Esophagus muscularis mucosa (tissue), 4 donors: Measurements from ENCODE around the gene CH25H. TPM values are rescaled to one million over a fixed set of nuclear protein-coding genes. Genes with fewer than 3 reads are reported as not detected.

ENCODE experiments used
- DNase-seq: peaks from one replicate; pipeline ENCODE4 v3.0.0-alpha.2; 2017; ENCODE audit errors: extremely low spot score
- H3K27ac ChIP-seq, 4 donors: fragments of 200-600 bp; sonication (generic); replicated peaks in 1 of 4; 1 replicate in 3 of 4; 2 replicates in 1 of 4; pipeline ENCODE4 v1.5.1; 2016 to 2019; ENCODE audit warnings: mild to moderate bottlenecking in 1 of 4
- H3K27me3 ChIP-seq, 4 donors: fragments of 200-600 bp; sonication (generic); one replicate each; pipeline versions ENCODE4 v1.5.1 to v1.6.0; 2016 to 2019
- H3K36me3 ChIP-seq, 4 donors: fragments of 200-600 bp; sonication (generic); one replicate each; pipeline ENCODE4 v1.5.1; 2016 to 2019
- H3K4me1 ChIP-seq, 4 donors: fragments of 200-600 bp; sonication (generic); one replicate each; pipeline ENCODE4 v1.5.1; 2016 to 2019
- H3K4me3 ChIP-seq, 4 donors: fragments of 200-600 bp; sonication (generic); 1 replicate in 2 of 4; 2 replicates in 2 of 4; pipeline ENCODE4 v1.5.1; 2016 to 2019; ENCODE audit warnings: mild to moderate bottlenecking in 4 of 4, moderate library complexity in 1 of 4
- H3K9me3 ChIP-seq, 4 donors: fragments of 200-600 bp; sonication (generic); 1 replicate in 3 of 4; 2 replicates in 1 of 4; pipeline ENCODE4 v1.5.1; 2016 to 2019
- EP300 ChIP-seq: sonication (generic); formaldehyde crosslinking; IDR thresholded peaks from one replicate; pipeline ENCODE4 v1.6.1; 2017; ENCODE audit warnings: antibody characterized with exemption
- POLR2A ChIP-seq: fragments of 450-650 bp; IDR thresholded peaks from one replicate; pipeline ENCODE4 v1.6.1; 2017; ENCODE audit warnings: antibody characterized with exemption, moderate library complexity, mild to moderate bottlenecking, low read depth
- POLR2AphosphoS5 ChIP-seq, 2 donors: sonication (generic); formaldehyde crosslinking; IDR thresholded peaks; one replicate each; pipeline ENCODE4 v1.6.1; 2017; ENCODE audit warnings: antibody characterized with exemption in 2 of 2
- WGBS: methylation state at CpG from one replicate; pipeline ENCODE4 v1.1.5; 2018; 5-methylcytosine and 5-hydroxymethylcytosine counted together
- intact Hi-C: fragments of 100-400 bp; cut with DNase I; formaldehyde crosslinking; loops from one replicate; pipeline ENCODE4 v1.15.1; 2023
- total RNA-seq, 4 donors: library from RNA; depleted of rRNA; stranded (reverse); fragments of >200 nt; gene quantifications; one replicate each; pipeline versions ENCODE4 v1.1.0 to v1.2.1, GENCODE V29; 2016
- TF ChIP-seq, protein P1 (sequence below), 3 experiments: fragments of 200-600 bp in 2 of 3; fragments of 450-650 bp in 1 of 3; sonication (generic) in 2 of 3; IDR thresholded peaks; one replicate each; pipeline ENCODE4 v1.5.1; 2017 to 2019; ENCODE audit warnings: antibody characterized with exemption in 3 of 3, mild to moderate bottlenecking in 2 of 3, moderate library complexity in 1 of 3

The CH25H gene
- total RNA-seq, 4 donors from 2014 or later = 2.1 to 83.3 (median 2.4) TPM

GRCh38 chr10:89240519-89240918 lies 33.4 kb upstream of the CH25H start:
- Histone ChIP-seq H3K36me3 (peaks cover 3 to 27% (median 9%) of the 10 kb centered on the region in 4 donors), H3K27ac (no peak overlapping the region), H3K27me3 (no peaks in the 10 kb centered on the region), H3K9me3 (no peaks in the 10 kb centered on the region), H3K4me1 (no peaks in the 10 kb centered on the region), H3K4me3 (no peak overlapping the region)
- intact Hi-C loops = no loop called here
- TF ChIP-seq POLR2AphosphoS5 (IDR thresholded peaks at IDR 0.05) = no peak
- TF ChIP-seq POLR2A = no peak
- TF ChIP-seq EP300 = no peak
- TF ChIP-seq, protein P1, sequence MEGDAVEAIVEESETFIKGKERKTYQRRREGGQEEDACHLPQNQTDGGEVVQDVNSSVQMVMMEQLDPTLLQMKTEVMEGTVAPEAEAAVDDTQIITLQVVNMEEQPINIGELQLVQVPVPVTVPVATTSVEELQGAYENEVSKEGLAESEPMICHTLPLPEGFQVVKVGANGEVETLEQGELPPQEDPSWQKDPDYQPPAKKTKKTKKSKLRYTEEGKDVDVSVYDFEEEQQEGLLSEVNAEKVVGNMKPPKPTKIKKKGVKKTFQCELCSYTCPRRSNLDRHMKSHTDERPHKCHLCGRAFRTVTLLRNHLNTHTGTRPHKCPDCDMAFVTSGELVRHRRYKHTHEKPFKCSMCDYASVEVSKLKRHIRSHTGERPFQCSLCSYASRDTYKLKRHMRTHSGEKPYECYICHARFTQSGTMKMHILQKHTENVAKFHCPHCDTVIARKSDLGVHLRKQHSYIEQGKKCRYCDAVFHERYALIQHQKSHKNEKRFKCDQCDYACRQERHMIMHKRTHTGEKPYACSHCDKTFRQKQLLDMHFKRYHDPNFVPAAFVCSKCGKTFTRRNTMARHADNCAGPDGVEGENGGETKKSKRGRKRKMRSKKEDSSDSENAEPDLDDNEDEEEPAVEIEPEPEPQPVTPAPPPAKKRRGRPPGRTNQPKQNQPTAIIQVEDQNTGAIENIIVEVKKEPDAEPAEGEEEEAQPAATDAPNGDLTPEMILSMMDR (IDR thresholded peaks at IDR 0.05) = no peak
- DNase-seq = no peak
- 98% methylated on average over 3 of the region's 3 CpGs for WGBS

DNA sequence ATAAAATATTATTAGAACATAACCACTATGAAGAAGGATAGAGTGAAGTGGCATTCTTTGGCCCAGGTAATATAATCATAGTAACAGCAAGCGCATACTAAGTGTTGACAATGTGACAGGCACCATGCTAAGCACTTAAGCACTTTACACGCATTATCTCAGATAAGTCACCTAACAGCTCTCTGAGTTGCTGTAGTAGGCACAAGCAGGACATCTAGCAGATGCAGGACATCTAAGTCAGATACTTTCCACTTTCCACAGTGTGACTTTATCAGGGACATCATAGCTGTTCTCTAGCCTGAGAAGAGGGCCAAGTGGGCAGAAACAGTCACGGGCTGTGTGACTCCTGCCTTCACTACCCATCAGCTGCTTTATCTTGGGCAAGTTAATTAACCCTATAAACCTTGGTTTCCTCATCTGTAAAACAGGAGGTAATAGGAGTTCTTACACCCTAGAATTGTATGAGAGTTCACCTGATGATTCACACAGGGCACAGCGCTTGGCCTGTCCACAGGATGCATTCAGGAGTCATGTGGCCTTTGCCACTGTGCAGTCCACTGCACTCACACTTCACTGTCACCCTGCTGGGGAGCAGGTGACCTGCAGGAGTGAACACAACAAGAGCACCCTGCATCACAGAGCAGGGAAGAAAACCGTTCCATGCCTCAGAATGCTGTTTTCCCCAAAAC lies 32.0 kb upstream of the CH25H start:
- Histone ChIP-seq H3K27ac (no peak overlapping the region), H3K36me3 (peaks cover 8 to 30% (median 11%) of the 10 kb centered on the region in 4 donors), H3K9me3 (no peaks in the 10 kb centered on the region), H3K27me3 (no peaks in the 10 kb centered on the region), H3K4me3 (no peak overlapping the region), H3K4me1 (peaks cover 0 to 8% (median 2%) of the 10 kb centered on the region in 4 donors)
- peak; percentile 31 for DNase-seq
- 88% methylated on average over 5 of the region's 5 CpGs for WGBS
- TF ChIP-seq EP300 (no peak), POLR2AphosphoS5 (IDR thresholded peaks at IDR 0.05) (no peak), POLR2A (no peak)
- TF ChIP-seq, protein P1 (IDR thresholded peaks at IDR 0.05) = no peak
- intact Hi-C loops = no loop called here

DNA sequence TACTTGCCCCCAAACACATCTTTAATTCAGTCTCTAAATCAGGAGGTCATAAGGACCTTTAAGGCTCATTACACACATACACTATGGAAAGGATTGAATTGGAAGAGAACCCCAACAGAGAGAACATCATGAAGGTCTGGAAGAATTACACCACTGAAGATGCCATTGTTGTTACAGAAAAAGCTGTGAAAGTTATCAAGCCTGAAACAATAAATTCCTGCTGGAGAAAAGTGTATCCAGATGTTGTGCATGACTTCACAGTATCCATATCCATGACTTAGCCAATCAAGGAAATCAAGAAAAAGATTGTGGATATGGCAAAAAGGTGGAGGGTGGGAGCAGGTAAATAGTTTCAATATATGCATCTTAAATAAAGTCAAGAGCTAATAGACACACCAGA lies 30.7 kb upstream of the CH25H start:
- H3K9me3 ChIP-seq = no peaks in the 10 kb centered on the region
- no peak for DNase-seq
- H3K36me3 ChIP-seq = peaks cover 8 to 33% (median 11%) of the 10 kb centered on the region in 4 donors
- no peak overlapping the region for H3K27ac ChIP-seq
- no peak overlapping the region for H3K4me3 ChIP-seq
- intact Hi-C loops = no loop called here
- no peaks in the 10 kb centered on the region for H3K27me3 ChIP-seq
- H3K4me1 ChIP-seq = peaks cover 0 to 8% (median 2%) of the 10 kb centered on the region in 4 donors
- TF ChIP-seq, protein P1 (IDR thresholded peaks at IDR 0.05) = no peak

DNA sequence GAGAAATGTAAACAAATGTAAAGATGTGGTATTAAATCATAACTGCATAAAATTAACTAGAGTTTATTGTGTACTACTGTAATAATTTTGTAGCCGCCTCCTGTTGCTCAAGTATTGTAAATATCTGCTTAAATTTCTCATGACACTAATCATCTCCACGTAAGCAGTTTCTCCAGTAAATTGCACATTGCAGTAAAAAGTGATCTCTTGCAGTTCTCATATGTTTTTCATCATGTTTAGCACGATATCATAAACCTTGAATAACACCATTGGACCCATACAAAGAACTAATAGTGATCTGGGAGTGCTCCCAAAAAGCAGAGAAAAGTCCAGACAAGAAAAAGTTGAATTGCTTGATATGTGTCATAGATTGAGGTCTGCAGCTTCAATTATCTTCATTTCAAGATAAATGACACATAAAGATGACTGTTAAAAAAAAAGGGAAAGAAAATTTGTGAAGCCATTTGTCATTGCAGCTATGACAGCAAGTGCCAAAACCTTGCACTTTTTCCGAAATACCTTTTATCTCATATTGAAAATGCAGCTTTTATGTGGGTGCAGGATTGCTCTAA lies 29.2 kb upstream of the CH25H start:
- TF ChIP-seq POLR2AphosphoS5 (IDR thresholded peaks at IDR 0.05) (no peak), EP300 (no peak), POLR2A (no peak)
- TF ChIP-seq, protein P1 (IDR thresholded peaks at IDR 0.05) = no peak
- intact Hi-C loops = no loop called here
- no peaks in the 10 kb centered on the region for H3K27me3 ChIP-seq
- H3K4me3 ChIP-seq = no peak overlapping the region
- H3K27ac ChIP-seq = no peak overlapping the region
- WGBS = 85% methylated on average over 4 of the region's 4 CpGs
- H3K36me3 ChIP-seq = peaks cover 8 to 32% (median 11%) of the 10 kb centered on the region in 4 donors
- DNase-seq = no peak
- H3K9me3 ChIP-seq = no peaks in the 10 kb centered on the region
- peaks cover 0 to 8% (median 2%) of the 10 kb centered on the region in 4 donors for H3K4me1 ChIP-seq
